Measurements from ENCODE around the gene PSENEN.

DNA sequence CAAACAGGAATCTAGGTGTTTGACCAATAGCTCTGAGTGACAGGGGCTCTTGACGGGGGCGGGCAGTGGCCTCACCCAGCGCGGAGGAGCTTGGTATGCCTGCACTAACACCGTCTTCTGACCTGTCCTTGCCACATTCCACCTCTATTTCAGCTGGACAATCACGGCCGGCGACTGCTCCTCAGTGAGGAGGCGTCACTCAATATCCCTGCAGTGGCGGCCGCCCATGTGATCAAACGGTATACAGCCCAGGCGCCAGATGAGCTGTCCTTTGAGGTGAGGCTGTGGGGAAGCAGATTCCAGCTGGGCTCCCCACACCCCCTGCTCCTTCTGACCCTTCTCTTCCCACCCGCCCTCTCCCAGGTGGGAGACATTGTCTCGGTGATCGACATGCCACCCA is 34.6 kb downstream of the PSENEN start:
- TF ChIP-seq, protein P1, sequence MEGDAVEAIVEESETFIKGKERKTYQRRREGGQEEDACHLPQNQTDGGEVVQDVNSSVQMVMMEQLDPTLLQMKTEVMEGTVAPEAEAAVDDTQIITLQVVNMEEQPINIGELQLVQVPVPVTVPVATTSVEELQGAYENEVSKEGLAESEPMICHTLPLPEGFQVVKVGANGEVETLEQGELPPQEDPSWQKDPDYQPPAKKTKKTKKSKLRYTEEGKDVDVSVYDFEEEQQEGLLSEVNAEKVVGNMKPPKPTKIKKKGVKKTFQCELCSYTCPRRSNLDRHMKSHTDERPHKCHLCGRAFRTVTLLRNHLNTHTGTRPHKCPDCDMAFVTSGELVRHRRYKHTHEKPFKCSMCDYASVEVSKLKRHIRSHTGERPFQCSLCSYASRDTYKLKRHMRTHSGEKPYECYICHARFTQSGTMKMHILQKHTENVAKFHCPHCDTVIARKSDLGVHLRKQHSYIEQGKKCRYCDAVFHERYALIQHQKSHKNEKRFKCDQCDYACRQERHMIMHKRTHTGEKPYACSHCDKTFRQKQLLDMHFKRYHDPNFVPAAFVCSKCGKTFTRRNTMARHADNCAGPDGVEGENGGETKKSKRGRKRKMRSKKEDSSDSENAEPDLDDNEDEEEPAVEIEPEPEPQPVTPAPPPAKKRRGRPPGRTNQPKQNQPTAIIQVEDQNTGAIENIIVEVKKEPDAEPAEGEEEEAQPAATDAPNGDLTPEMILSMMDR (IDR thresholded peaks at IDR 0.05), result no peak
- no peak for TF ChIP-seq POLR2A (IDR thresholded peaks at IDR 0.05)
- no peak for TF ChIP-seq EP300 (IDR thresholded peaks at IDR 0.05; ENCODE audit: low read depth)
- no peak for TF ChIP-seq POLR2AphosphoS5 (IDR thresholded peaks at IDR 0.05)
